Type B pancreatic cell (in vitro differentiated cells): ENCODE measurements around the gene ANKUB1. TPM values are rescaled to one million over a fixed set of nuclear protein-coding genes. Genes with fewer than 3 reads are reported as not detected.

Source experiments
- DNase-seq: peaks from one replicate; pipeline ENCODE4 v3.0.0; 2021; ENCODE audit warnings: mixed read lengths; ENCODE audit not compliant: unreplicated experiment; ENCODE audit errors: extremely low spot score
- H3K27ac Mint-ChIP-seq: 2 replicates; pipeline ENCODE4 v1.8.0; 2021; ENCODE audit warnings: mild to moderate bottlenecking, mixed read lengths
- H3K27me3 Mint-ChIP-seq: 2 replicates; pipeline ENCODE4 v1.8.0; 2021; ENCODE audit warnings: mixed read lengths
- H3K36me3 Mint-ChIP-seq: 2 replicates; pipeline ENCODE4 v1.8.0; 2021; ENCODE audit warnings: mixed read lengths
- H3K4me1 Mint-ChIP-seq: one replicate; pipeline ENCODE4 v1.8.0; 2021; ENCODE audit warnings: mixed read lengths; ENCODE audit not compliant: unreplicated experiment
- H3K4me3 Mint-ChIP-seq: 2 replicates; pipeline ENCODE4 v1.8.0; 2021; ENCODE audit warnings: mild to moderate bottlenecking, mixed read lengths
- H3K9me3 Mint-ChIP-seq: 2 replicates; pipeline ENCODE4 v1.8.0; 2021; ENCODE audit warnings: mixed read lengths
- total RNA-seq: library from RNA; stranded (reverse); gene quantifications from 2 replicates; pipeline ENCODE4 v1.2.1, GENCODE V29; 2021; ENCODE audit warnings: low replicate concordance
- TF ChIP-seq, protein P1 (sequence below): fragments of 200-600 bp; sonication (generic); conservative IDR thresholded peaks from 2 replicates; pipeline ENCODE4 v1.5.0; 2021; ENCODE audit warnings: antibody characterized with exemption, mild to moderate bottlenecking

ANKUB1 gene
- total RNA-seq, 1 donor from 2014 or later, result 0.82 TPM

DNA sequence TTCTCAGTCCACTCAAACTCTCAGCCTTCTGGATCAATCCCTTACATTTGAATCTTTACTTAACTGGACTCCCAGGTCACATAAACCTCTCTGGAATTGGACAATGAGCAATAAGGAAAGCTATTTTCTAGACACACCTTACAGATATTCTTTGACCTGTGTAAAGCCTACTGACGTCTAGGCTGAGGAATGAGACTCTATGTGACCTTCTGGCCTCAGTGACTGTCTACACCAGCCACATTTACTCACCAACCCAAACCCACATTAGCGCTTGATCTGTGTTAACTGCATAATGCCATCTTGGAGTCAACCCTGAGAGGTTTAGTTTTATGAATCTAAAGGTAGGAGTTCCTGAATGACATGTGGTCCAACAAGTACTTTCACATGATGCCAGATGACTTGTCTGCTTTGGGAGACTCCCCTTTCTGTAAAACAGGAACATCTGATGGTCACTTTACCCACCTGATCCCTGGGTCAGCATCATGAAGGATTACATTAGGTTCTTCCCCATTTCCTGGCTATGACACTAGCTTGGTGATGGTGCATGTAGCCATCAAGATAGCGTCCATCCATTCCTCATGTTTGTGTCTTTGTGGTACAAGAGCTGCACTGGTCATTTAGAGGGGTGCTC is 28.7 kb downstream of the ANKUB1 start:
- H3K4me3 Mint-ChIP-seq, result no peak overlapping the region
- H3K9me3 Mint-ChIP-seq, result no peaks in the 10 kb centered on the region
- no peak for DNase-seq
- no peak overlapping the region for H3K27ac Mint-ChIP-seq
- TF ChIP-seq, protein P1, sequence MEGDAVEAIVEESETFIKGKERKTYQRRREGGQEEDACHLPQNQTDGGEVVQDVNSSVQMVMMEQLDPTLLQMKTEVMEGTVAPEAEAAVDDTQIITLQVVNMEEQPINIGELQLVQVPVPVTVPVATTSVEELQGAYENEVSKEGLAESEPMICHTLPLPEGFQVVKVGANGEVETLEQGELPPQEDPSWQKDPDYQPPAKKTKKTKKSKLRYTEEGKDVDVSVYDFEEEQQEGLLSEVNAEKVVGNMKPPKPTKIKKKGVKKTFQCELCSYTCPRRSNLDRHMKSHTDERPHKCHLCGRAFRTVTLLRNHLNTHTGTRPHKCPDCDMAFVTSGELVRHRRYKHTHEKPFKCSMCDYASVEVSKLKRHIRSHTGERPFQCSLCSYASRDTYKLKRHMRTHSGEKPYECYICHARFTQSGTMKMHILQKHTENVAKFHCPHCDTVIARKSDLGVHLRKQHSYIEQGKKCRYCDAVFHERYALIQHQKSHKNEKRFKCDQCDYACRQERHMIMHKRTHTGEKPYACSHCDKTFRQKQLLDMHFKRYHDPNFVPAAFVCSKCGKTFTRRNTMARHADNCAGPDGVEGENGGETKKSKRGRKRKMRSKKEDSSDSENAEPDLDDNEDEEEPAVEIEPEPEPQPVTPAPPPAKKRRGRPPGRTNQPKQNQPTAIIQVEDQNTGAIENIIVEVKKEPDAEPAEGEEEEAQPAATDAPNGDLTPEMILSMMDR, result no peak
- H3K4me1 Mint-ChIP-seq, result no peaks in the 10 kb centered on the region
- peaks cover 26% of the 10 kb centered on the region for H3K27me3 Mint-ChIP-seq
- H3K36me3 Mint-ChIP-seq, result no peaks in the 10 kb centered on the region

DNA sequence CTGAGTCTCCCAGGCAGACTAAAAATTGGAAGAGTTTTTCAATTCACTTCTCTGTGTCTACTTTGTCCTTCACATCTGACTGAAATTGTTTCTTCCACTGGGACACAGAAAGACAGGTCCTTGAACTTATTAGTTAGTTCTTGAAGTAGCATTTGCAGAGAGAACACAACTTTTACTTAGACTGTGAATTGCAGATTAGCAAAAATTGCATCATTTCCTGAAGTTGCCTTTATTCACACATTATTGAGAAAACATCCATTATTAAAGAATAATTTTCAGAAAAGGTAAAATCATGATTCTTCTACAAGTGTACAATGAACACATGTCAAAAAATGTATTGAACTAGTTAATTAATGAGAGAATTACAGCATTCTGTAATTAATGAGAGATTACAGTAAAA is 38.6 kb downstream of the ANKUB1 start:
- no peak overlapping the region for H3K27ac Mint-ChIP-seq
- TF ChIP-seq, protein P1, result no peak
- H3K9me3 Mint-ChIP-seq, result no peaks in the 10 kb centered on the region

DNA sequence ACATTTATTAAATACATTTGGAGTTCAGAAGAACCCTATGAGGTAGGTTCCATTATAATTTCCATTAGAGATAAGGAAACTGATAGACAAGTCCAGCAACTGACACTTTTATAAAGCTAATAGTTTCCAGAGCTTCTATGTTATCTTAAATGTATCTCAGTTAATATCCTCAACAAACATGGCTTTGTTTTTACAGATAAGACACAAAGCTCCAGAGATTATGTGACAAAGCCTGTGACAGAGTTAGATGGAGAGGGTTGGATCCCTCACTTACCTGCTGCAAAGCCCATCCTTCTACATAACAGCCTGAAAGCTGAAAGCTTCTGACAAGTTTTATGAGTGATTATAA is 39.6 kb downstream of the ANKUB1 start:
- TF ChIP-seq, protein P1, result peak; percentile 26
- Mint-ChIP-seq H3K9me3 (no peaks in the 10 kb centered on the region), H3K4me1 (peaks cover 6% of the 10 kb centered on the region), H3K36me3 (peaks cover 9% of the 10 kb centered on the region), H3K27me3 (peaks cover 9% of the 10 kb centered on the region), H3K4me3 (peak overlapping the region; percentile 97), H3K27ac (peak overlapping the region; percentile 91)
- no peak for DNase-seq

More for the DNA sequence above, 38.6 kb downstream of the ANKUB1 start:
- Mint-ChIP-seq H3K27me3 (peaks cover 13% of the 10 kb centered on the region), H3K4me1 (peaks cover 6% of the 10 kb centered on the region), H3K4me3 (peak overlapping the region; percentile 69), H3K36me3 (no peaks in the 10 kb centered on the region)
- no peak for DNase-seq

DNA sequence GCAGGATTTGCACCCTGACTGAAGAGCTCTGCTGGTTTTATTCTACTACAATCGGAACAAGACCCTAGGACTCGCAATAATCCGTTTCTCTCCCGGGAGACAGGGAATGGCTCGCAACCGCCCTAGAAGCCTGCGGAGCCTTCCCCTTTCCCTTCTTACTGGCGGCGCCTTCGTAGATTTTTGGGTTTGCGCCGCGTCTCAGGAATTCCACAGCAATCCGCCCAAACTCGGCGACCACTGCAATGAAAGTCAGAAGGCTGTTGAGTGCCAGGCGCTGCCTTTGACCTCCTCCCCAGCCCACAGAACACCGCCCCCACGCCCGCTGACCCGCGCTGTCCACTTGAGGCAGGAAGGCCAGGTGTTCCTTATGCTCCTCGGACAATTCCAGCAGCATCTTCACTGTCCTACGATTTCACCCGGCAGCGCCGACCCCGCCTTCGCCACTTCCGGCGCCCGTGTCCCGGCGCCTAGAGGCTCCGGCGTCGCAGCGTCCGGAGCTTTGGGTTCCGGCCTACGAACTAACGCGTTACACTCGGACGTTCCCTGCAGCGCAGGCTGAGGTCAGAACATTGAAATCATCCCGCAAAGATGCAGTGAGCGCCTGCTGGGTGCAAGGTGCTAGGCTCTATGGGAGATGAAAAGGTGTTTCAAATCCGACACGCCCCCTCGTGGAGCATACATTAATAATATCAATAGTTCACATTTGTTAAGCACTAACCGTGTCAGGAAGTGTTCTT is 40.1 kb downstream of the ANKUB1 start, which contains the start of gene COMMD2:
Gene COMMD2, minus strand, starts transcription at position 439 of the 737 bp plus-strand sequence. Its CDS starts 45 bp downstream, at position 394.
- H3K4me3 Mint-ChIP-seq, result peak within 1 kb of the TSS; percentile 97
- H3K9me3 Mint-ChIP-seq, result no peaks in the 10 kb centered on the region
- DNase-seq, result peak; percentile 79
- peaks cover 6% of the 10 kb centered on the region for H3K4me1 Mint-ChIP-seq
- peak within 1 kb of the TSS; percentile 91 for H3K27ac Mint-ChIP-seq
- H3K27me3 Mint-ChIP-seq, result peaks cover 4% of the 10 kb centered on the region
- TF ChIP-seq, protein P1, result peak; percentile 64
- peaks cover 12% of the 10 kb centered on the region for H3K36me3 Mint-ChIP-seq

DNA sequence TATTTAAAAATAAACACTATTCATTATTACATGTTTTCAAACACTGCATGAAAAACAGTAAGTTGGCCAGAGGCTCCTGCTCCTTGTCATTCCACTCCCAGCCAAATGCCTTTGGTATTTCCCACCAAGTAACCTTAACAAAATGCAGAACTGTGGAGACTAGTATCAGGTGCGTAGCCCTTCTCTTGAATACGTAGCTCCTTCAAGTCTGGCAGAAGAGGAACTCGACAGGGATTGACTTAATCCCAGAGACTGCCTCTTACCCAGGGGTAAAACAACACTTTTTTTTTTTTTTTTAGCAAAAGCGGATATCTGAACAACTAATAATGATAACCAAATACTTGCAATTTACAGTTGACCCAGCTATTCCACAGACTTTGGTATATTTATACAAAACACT is 40.8 kb downstream of the ANKUB1 start:
- no peaks in the 10 kb centered on the region for H3K27me3 Mint-ChIP-seq
- peak overlapping the region; percentile 91 for H3K27ac Mint-ChIP-seq
- no peak for DNase-seq
- H3K4me3 Mint-ChIP-seq, result peak overlapping the region; percentile 97
- no peaks in the 10 kb centered on the region for H3K9me3 Mint-ChIP-seq
- peaks cover 6% of the 10 kb centered on the region for H3K4me1 Mint-ChIP-seq
- TF ChIP-seq, protein P1, result no peak
- peaks cover 15% of the 10 kb centered on the region for H3K36me3 Mint-ChIP-seq
